A673 (cell line): ENCODE measurements around the gene C12orf42. TPM values are rescaled to one million over a fixed set of nuclear protein-coding genes. Genes with fewer than 3 reads are reported as not detected.

Source experiments
- BruUV-seq: library from RNA; stranded (reverse); fragments of 400-500 nt; replicated peaks from 2 replicates; lab custom pipeline; 2021; lab: Mats Ljungman, UMichigan
- CTCF ChIA-PET: fragments of 300-600 bp; sonication (Branson Sonifier 250); formaldehyde crosslinking; loops from one replicate; lab custom pipeline; 2022; ENCODE audit warnings: antibody characterized with exemption; lab: Charles Lee
- POLR2A ChIA-PET: fragments of 300-600 bp; sonication (Branson Sonifier 250); formaldehyde crosslinking; loops from one replicate; lab custom pipeline; 2022; ENCODE audit warnings: antibody characterized with exemption; ENCODE audit not compliant: low non-redundant PET; lab: Charles Lee
- DNase-seq: peaks from one replicate; pipeline ENCODE4 v3.0.0-alpha.2; 2015; ENCODE audit warnings: low spot score
- H3K27ac ChIP-seq: fragments of 200-600 bp; sonication (generic); 2 replicates; pipeline ENCODE4 v1.5.1; 2016; ENCODE audit warnings: mixed run types, low read depth, mild to moderate bottlenecking, mixed read lengths, antibody characterized with exemption, low read length; ENCODE audit not compliant: poor library complexity, severe bottlenecking
- H3K27me3 ChIP-seq: fragments of 200-600 bp; sonication (generic); replicated peaks from 2 replicates; pipeline ENCODE4 v1.6.1; 2017; ENCODE audit warnings: mixed run types, low read depth, mild to moderate bottlenecking, mixed read lengths, antibody characterized with exemption, low read length; ENCODE audit not compliant: insufficient read depth, poor library complexity
- H3K36me3 ChIP-seq: fragments of 200-600 bp; sonication (generic); 2 replicates; pipeline ENCODE4 v1.6.1; 2016; ENCODE audit warnings: mixed run types, mild to moderate bottlenecking, mixed read lengths, antibody characterized with exemption, low read length; ENCODE audit not compliant: insufficient read depth, poor library complexity, severe bottlenecking
- H3K4me1 ChIP-seq: fragments of 200-600 bp; sonication (generic); 2 replicates; pipeline ENCODE4 v1.6.1; 2017; ENCODE audit warnings: mixed run types, mild to moderate bottlenecking, mixed read lengths, antibody characterized with exemption, low read length; ENCODE audit not compliant: insufficient read depth, poor library complexity, severe bottlenecking
- H3K4me3 ChIP-seq: fragments of 200-600 bp; sonication (generic); 2 replicates; pipeline ENCODE4 v1.5.1; 2016; ENCODE audit warnings: low read depth, mixed run types, mild to moderate bottlenecking, mixed read lengths, low read length; ENCODE audit not compliant: poor library complexity, severe bottlenecking
- H3K9me3 ChIP-seq: fragments of 200-600 bp; sonication (generic); 2 replicates; pipeline ENCODE4 v1.6.1; 2016; ENCODE audit warnings: mixed run types, low read depth, mild to moderate bottlenecking, mixed read lengths, antibody characterized with exemption, low read length; ENCODE audit not compliant: poor library complexity, severe bottlenecking
- EZH2 ChIP-seq: fragments of 200-600 bp; sonication (generic); IDR thresholded peaks from 2 replicates; pipeline ENCODE4 v1.6.1; 2017; ENCODE audit warnings: borderline replicate concordance, low read depth, mild to moderate bottlenecking, mixed read lengths, antibody characterized with exemption, low read length; ENCODE audit not compliant: poor library complexity, severe bottlenecking
- intact Hi-C: fragments of 100-400 bp; cut with micrococcal nuclease; formaldehyde crosslinking; loops from one replicate; pipeline ENCODE4 v1.10.0; 2022; ENCODE audit not compliant: unreplicated experiment
- total RNA-seq: library from RNA; stranded (reverse); gene quantifications from 2 replicates; pipeline ENCODE4 v1.2.3, GENCODE V29; 2021
- TF ChIP-seq, protein P1 (sequence below): fragments of 300-800, 200-600 bp; sonication (generic); conservative IDR thresholded peaks from 2 replicates; pipeline ENCODE4 v1.5.1; 2017; ENCODE audit warnings: low read depth, mild to moderate bottlenecking, antibody characterized with exemption, low read length, moderate library complexity, mixed read lengths

The C12orf42 gene
- total RNA-seq, 1 experiment from 2014 or later: not detected

DNA sequence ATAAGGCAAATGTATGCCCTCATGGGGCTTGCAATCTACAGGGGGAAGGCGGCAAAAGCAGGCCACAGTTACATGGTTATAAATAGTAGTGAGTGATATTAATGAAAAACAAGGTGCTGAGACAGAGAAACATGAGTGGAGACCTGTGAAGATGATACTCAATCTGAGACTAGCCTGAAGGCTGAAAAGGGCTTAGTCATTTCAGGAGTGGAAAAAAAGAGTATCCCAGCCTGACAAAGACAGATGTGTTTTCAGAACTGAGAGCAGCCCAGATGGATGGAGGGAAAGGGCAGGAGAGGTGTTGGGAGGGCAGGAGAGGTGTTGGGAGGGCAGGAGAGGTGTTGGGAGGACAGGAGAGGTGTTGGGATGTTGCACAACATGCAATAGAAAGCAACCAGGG is 181.9 kb downstream of the C12orf42 start:
- CTCF ChIA-PET: no interaction called here
- TF ChIP-seq, protein P1, sequence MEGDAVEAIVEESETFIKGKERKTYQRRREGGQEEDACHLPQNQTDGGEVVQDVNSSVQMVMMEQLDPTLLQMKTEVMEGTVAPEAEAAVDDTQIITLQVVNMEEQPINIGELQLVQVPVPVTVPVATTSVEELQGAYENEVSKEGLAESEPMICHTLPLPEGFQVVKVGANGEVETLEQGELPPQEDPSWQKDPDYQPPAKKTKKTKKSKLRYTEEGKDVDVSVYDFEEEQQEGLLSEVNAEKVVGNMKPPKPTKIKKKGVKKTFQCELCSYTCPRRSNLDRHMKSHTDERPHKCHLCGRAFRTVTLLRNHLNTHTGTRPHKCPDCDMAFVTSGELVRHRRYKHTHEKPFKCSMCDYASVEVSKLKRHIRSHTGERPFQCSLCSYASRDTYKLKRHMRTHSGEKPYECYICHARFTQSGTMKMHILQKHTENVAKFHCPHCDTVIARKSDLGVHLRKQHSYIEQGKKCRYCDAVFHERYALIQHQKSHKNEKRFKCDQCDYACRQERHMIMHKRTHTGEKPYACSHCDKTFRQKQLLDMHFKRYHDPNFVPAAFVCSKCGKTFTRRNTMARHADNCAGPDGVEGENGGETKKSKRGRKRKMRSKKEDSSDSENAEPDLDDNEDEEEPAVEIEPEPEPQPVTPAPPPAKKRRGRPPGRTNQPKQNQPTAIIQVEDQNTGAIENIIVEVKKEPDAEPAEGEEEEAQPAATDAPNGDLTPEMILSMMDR: no peak
- no peak for TF ChIP-seq EZH2
- intact Hi-C loops: no loop called here
- Histone ChIP-seq H3K4me1 (no peaks in the 10 kb centered on the region), H3K27ac (no peak overlapping the region), H3K36me3 (no peaks in the 10 kb centered on the region), H3K4me3 (no peak overlapping the region), H3K9me3 (no peaks in the 10 kb centered on the region), H3K27me3 (peaks cover 5% of the 10 kb centered on the region)
- POLR2A ChIA-PET: no interaction called here
- no TSS peak for BruUV-seq
- no peak for DNase-seq

DNA sequence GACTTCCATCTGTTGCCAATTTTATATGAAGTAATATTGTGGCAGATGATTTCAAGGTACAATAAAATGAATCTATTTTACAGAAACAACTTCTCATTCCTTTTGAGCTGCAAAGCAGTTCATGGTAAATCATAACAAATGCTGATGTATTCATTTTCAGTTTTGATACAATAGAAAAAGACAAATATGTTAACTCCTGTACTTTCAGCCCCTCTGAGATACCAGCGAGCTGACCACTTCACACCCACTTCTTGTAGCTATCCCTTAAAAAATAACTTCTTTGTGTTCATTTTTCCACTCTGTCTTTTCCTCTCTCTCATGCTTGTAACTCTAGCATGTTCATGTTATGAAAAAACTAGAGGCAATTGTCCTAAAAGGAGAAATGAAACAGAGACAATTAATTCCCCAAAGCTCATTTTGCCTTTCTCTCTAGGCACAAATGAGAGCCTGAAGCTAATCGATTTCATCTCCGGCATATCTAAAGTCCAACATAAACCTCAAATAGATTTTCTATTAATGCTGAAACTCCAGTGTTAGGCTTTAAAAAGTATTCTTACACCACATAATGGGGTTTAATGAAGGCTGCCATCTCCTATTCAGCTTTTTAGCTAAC is 182.9 kb downstream of the C12orf42 start:
- Histone ChIP-seq H3K4me1 (no peaks in the 10 kb centered on the region), H3K27me3 (peaks cover 5% of the 10 kb centered on the region), H3K4me3 (no peak overlapping the region), H3K9me3 (no peaks in the 10 kb centered on the region), H3K27ac (no peak overlapping the region), H3K36me3 (no peaks in the 10 kb centered on the region)
- POLR2A ChIA-PET: no interaction called here
- no peak for TF ChIP-seq EZH2
- TF ChIP-seq, protein P1: no peak
- CTCF ChIA-PET: no interaction called here
- intact Hi-C loops: no loop called here
- no TSS peak for BruUV-seq
- no peak for DNase-seq

DNA sequence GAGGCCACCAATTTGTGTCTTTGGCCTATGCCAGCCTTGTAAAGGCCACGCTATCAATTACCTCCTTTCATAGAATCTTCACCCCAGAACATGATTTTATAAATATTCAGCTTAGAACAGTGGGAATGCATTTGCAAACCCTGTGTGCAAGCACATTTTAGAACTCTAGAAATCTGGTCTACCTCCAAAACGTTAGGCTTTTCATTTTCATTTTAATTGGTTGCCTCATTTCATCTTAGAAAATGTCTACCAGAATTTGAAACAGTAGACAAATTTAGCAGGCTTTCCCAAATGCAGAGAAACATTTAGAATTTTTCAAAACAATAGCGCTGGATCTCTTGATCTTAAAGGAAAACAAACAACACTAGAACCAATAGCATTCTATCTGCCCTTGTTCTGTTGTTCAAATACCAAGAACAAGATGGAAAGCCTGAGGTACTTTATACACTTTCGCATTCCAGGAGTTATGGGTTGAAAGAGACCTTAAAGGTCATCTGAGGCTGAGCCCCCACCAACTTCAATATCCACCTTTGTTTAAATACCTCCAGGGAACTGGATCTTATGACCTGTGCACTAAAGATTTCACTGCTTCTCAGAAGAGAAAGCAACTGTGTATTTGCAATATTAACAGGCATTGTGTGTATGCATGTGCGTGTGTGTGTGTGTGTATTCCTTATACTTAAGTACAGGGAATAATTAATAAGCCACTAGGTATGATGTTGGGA is 185.1 kb downstream of the C12orf42 start:
- Histone ChIP-seq H3K4me1 (no peaks in the 10 kb centered on the region), H3K36me3 (no peaks in the 10 kb centered on the region), H3K27ac (no peak overlapping the region), H3K4me3 (no peak overlapping the region), H3K9me3 (no peaks in the 10 kb centered on the region), H3K27me3 (peaks cover 5% of the 10 kb centered on the region)
- no TSS peak for BruUV-seq
- CTCF ChIA-PET: no interaction called here
- no peak for DNase-seq
- intact Hi-C loops: no loop called here
- TF ChIP-seq, protein P1: no peak
- no peak for TF ChIP-seq EZH2
- POLR2A ChIA-PET: no interaction called here
